OCI-LY7 (cell line): ENCODE measurements around the gene MTUS2. TPM values are rescaled to one million over a fixed set of nuclear protein-coding genes. Genes with fewer than 3 reads are reported as not detected.

Experiments
- BruUV-seq: library from RNA; stranded (reverse); fragments of 400-500 nt; replicated peaks from 2 replicates; lab custom pipeline; 2021; lab: Mats Ljungman, UMichigan
- CTCF ChIA-PET: fragments of 300-600 bp; sonication (Branson Sonifier 250); formaldehyde crosslinking; loops from one replicate; lab custom pipeline; 2022; ENCODE audit warnings: antibody characterized with exemption; ENCODE audit not compliant: unreplicated experiment; lab: Charles Lee
- POLR2A ChIA-PET: fragments of 300-600 bp; sonication (Branson Sonifier 250); formaldehyde crosslinking; loops from one replicate; lab custom pipeline; 2022; ENCODE audit warnings: antibody characterized with exemption; lab: Charles Lee
- DNase-seq: peaks from one replicate; pipeline ENCODE4 v3.0.0-alpha.2; 2015; ENCODE audit warnings: low spot score
- H2AFZ ChIP-seq: fragments of 200-600 bp; sonication (generic), shearing (Covaris generic); 2 replicates; pipeline ENCODE4 v1.6.1; 2014; ENCODE audit warnings: mild to moderate bottlenecking, antibody characterized with exemption, low read length, moderate library complexity
- H3K27ac ChIP-seq: fragments of 200-600 bp; sonication (generic); 2 replicates; pipeline ENCODE4 v1.5.1; 2014; ENCODE audit warnings: mixed run types, low read depth, mild to moderate bottlenecking, moderate library complexity, low read length, inconsistent platforms; ENCODE audit not compliant: poor library complexity, severe bottlenecking
- H3K36me3 ChIP-seq: fragments of 200-600 bp; sonication (generic); 2 replicates; pipeline ENCODE4 v1.6.1; 2014; ENCODE audit warnings: mild to moderate bottlenecking, antibody characterized with exemption, low read length, moderate library complexity, mixed read lengths; ENCODE audit not compliant: insufficient read depth
- H3K4me1 ChIP-seq: fragments of 200-600 bp; sonication (generic); 2 replicates; pipeline ENCODE4 v1.5.1; 2014; ENCODE audit warnings: mild to moderate bottlenecking, low read length; ENCODE audit not compliant: insufficient read depth, poor library complexity, severe bottlenecking
- H3K4me2 ChIP-seq: fragments of 200-600 bp; sonication (generic); 2 replicates; pipeline ENCODE4 v1.6.1; 2014; ENCODE audit warnings: mild to moderate bottlenecking, low read length
- H3K4me3 ChIP-seq: fragments of 200-600 bp; sonication (generic); 2 replicates; pipeline ENCODE4 v1.5.1; 2014; ENCODE audit warnings: mild to moderate bottlenecking, low read depth, low read length; ENCODE audit not compliant: poor library complexity, severe bottlenecking
- H3K79me2 ChIP-seq: fragments of 200-600 bp; sonication (generic); 2 replicates; pipeline ENCODE4 v1.6.1; 2016; ENCODE audit warnings: low read depth, mild to moderate bottlenecking, low read length, moderate library complexity, mixed read lengths; ENCODE audit not compliant: insufficient read depth
- H3K9me2 ChIP-seq: fragments of 200-600 bp; sonication (generic); 2 replicates; pipeline ENCODE4 v1.6.1; 2016; ENCODE audit warnings: mild to moderate bottlenecking, low read length, mixed read lengths; ENCODE audit not compliant: insufficient read depth
- H3K9me3 ChIP-seq: fragments of 200-600 bp; sonication (generic); 2 replicates; pipeline ENCODE4 v1.6.1; 2014; ENCODE audit warnings: mild to moderate bottlenecking, mixed run types, low read length, mixed read lengths
- H4K20me1 ChIP-seq: fragments of 200-600 bp; sonication (generic); 2 replicates; pipeline ENCODE4 v1.6.1; 2014; ENCODE audit warnings: mild to moderate bottlenecking, antibody characterized with exemption, low read length, moderate library complexity, mixed read lengths; ENCODE audit not compliant: insufficient read depth
- EZH2phosphoT487 ChIP-seq: fragments of 200-600 bp; sonication (generic); IDR thresholded peaks from 2 replicates; pipeline ENCODE4 v1.6.1; 2018; ENCODE audit warnings: low read depth, borderline replicate concordance, mild to moderate bottlenecking, mixed run types, antibody characterized with exemption, low read length, moderate library complexity, mixed read lengths
- intact Hi-C: fragments of 100-400 bp; cut with micrococcal nuclease; formaldehyde crosslinking; loops from one replicate; pipeline ENCODE4 v1.10.0; 2022; ENCODE audit not compliant: unreplicated experiment
- total RNA-seq, 2 experiments: library from RNA; depleted of rRNA in 1 of 2; stranded (reverse); fragments of >200 nt in 1 of 2; shearing (Covaris generic) in 1 of 2; gene quantifications; 2 replicates each; pipeline ENCODE4 v1.2.3, GENCODE V29; 2014 to 2022
- TF ChIP-seq, protein P1 (sequence below): fragments of 200-600 bp; sonication (generic); conservative IDR thresholded peaks from 2 replicates; pipeline ENCODE4 v1.5.1; 2014; ENCODE audit warnings: mild to moderate bottlenecking, antibody characterized with exemption, low read length, moderate library complexity, mixed read lengths

Gene MTUS2
- total RNA-seq, 2 experiments from 2014 or later: 0.16 to 9.8 TPM

DNA sequence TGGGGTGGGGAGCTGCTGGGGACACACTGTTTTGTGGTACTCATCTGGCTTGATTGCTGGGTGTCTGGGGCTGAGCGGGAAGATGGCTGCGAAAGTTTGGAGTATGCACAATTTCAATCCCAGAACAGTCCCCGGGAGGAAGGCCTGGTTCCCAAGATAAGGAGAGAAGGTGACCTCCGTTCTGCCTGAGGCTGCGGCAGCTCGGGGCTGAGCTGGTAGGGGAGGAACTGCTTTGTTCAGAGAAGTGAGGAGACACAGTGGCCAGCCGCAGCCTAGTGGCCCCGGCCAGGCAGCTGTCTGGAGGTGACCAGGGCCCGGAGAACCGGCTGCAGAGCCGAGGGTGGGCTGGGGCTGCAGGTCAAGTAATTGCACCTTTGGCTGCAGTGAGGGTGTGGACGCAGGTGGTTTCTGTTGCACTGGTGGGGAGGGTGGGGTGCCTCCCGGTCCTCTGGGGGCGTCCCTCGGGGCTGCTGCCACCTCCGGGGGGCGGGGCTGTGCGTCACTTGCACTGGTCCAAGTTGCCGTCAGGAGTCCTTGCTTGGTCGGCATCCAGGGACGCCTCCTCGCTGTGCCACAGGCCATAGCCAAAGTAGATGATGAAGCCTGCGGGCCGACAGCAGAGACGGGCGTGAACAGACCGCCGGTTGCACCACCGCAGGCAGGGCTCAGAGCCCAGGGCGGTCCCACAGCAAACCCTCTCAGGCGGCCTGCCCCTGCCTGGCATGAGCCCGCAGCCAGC is 694.0 kb downstream of the MTUS2 start:
- POLR2A ChIA-PET: no interaction called here
- CTCF ChIA-PET: no interaction called here
- TF ChIP-seq EZH2phosphoT487: no peak
- TF ChIP-seq, protein P1, sequence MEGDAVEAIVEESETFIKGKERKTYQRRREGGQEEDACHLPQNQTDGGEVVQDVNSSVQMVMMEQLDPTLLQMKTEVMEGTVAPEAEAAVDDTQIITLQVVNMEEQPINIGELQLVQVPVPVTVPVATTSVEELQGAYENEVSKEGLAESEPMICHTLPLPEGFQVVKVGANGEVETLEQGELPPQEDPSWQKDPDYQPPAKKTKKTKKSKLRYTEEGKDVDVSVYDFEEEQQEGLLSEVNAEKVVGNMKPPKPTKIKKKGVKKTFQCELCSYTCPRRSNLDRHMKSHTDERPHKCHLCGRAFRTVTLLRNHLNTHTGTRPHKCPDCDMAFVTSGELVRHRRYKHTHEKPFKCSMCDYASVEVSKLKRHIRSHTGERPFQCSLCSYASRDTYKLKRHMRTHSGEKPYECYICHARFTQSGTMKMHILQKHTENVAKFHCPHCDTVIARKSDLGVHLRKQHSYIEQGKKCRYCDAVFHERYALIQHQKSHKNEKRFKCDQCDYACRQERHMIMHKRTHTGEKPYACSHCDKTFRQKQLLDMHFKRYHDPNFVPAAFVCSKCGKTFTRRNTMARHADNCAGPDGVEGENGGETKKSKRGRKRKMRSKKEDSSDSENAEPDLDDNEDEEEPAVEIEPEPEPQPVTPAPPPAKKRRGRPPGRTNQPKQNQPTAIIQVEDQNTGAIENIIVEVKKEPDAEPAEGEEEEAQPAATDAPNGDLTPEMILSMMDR: no peak
- Histone ChIP-seq H3K9me3 (no peaks in the 10 kb centered on the region), H3K27ac (no peak overlapping the region), H3K36me3 (peaks cover 98% of the 10 kb centered on the region), H4K20me1 (no peaks in the 10 kb centered on the region), H3K9me2 (no peaks in the 10 kb centered on the region), H3K4me1 (no peaks in the 10 kb centered on the region), H2AFZ (no peak overlapping the region), H3K4me2 (no peak overlapping the region), H3K4me3 (no peak overlapping the region), H3K79me2 (no peaks in the 10 kb centered on the region)
- intact Hi-C loops: no loop called here
- no TSS peak for BruUV-seq
- no peak for DNase-seq

DNA sequence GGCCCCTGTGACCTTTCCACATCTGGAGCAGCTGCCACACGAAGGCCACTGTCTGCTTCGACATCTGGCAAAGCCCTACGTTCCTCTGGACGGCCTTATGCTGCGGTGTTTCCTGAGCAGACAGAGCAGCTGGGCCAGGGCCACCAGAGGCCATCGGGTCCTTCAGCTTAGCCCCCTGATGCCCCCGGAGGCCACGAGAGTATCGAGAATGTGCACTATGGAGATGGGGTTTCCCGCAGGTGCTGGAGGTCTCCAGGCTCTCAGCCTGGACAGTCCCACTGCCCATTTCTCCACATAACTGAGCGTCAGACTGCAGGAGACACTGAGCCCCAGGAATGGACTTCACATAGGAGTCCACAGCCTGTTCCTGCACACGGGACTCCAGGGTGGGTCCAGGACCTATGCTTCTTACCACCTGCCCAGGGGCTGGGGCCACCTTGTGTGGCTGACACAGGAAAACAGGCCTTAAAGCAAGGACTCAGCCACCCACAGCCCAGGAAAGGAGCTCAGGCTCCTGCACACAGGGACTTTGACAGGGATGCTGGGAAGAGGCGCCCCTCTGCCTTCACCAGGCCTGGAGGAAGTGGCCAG is 694.7 kb downstream of the MTUS2 start:
- Histone ChIP-seq H3K4me2 (no peak overlapping the region), H3K9me2 (no peaks in the 10 kb centered on the region), H3K4me3 (no peak overlapping the region), H3K79me2 (no peaks in the 10 kb centered on the region), H3K36me3 (peaks cover 100% of the 10 kb centered on the region), H4K20me1 (no peaks in the 10 kb centered on the region), H3K9me3 (no peaks in the 10 kb centered on the region), H3K4me1 (no peaks in the 10 kb centered on the region), H3K27ac (no peak overlapping the region), H2AFZ (no peak overlapping the region)
- TF ChIP-seq EZH2phosphoT487: no peak
- TF ChIP-seq, protein P1: no peak
- CTCF ChIA-PET: no interaction called here
- POLR2A ChIA-PET: interaction anchor here (0.9 kb wide), 1 partner anchor 9 kb away, joined by 3 read pairs; no protein-coding TSS in a partner anchor
- BruUV-seq: no TSS peak
- intact Hi-C loops: no loop called here
- DNase-seq: no peak

DNA sequence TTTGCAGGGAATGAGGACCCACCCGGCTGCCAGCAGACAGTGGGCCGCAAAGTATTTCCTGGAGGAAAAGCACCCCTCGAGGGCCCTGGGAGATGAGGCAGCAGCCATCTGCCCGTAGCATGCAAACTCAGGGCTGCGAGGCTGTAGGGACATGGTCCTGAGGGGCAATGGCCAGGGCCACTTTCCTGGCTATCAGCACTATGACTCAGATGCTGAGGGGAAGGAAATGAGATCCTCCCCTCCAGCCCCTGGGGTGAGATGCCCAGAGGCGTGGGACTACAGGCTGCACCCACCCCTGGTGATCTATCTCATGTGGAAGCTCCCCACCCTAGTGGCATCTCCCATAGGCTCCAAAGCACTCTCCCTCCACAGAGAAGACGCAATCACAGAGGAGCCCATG is 695.2 kb downstream of the MTUS2 start:
- Histone ChIP-seq H3K36me3 (peaks cover 100% of the 10 kb centered on the region), H4K20me1 (no peaks in the 10 kb centered on the region), H3K4me3 (no peak overlapping the region), H3K9me2 (no peaks in the 10 kb centered on the region), H3K4me2 (no peak overlapping the region), H3K79me2 (no peaks in the 10 kb centered on the region), H3K27ac (no peak overlapping the region), H3K9me3 (no peaks in the 10 kb centered on the region), H3K4me1 (no peaks in the 10 kb centered on the region), H2AFZ (no peak overlapping the region)
- ChIA-PET POLR2A (interaction anchor here (0.9 kb wide), 1 partner anchor 9 kb away, joined by 3 read pairs; no protein-coding TSS in a partner anchor), CTCF (no interaction called here)
- TF ChIP-seq, protein P1: no peak
- no peak for TF ChIP-seq EZH2phosphoT487
- no TSS peak for BruUV-seq
- DNase-seq: no peak
- intact Hi-C loops: no loop called here
